ENCODE data around the gene SAYSD1.

DNA sequence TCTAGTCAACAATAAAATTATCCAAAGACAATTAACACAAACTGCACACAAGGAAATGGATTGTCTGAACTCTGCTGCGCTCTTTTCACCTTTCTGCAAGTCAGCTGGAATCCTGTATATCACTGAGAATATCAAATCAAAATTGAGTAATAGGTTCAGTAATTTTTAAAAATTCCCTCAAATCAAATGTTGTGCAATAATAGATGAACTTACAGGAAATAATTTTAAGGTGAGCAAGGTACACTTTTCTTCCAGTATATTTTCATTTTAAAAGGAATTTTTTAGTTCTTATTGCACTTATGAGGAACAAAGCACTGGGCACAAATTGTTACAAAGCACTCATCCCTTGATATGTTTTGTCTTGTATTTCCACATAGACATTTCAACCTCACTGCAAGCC, 1.2 kb downstream of the SAYSD1 start:
- TF ChIP-seq, protein P1, sequence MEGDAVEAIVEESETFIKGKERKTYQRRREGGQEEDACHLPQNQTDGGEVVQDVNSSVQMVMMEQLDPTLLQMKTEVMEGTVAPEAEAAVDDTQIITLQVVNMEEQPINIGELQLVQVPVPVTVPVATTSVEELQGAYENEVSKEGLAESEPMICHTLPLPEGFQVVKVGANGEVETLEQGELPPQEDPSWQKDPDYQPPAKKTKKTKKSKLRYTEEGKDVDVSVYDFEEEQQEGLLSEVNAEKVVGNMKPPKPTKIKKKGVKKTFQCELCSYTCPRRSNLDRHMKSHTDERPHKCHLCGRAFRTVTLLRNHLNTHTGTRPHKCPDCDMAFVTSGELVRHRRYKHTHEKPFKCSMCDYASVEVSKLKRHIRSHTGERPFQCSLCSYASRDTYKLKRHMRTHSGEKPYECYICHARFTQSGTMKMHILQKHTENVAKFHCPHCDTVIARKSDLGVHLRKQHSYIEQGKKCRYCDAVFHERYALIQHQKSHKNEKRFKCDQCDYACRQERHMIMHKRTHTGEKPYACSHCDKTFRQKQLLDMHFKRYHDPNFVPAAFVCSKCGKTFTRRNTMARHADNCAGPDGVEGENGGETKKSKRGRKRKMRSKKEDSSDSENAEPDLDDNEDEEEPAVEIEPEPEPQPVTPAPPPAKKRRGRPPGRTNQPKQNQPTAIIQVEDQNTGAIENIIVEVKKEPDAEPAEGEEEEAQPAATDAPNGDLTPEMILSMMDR (IDR thresholded peaks at IDR 0.05; ENCODE audit: poor library complexity): no peak
- no peak for TF ChIP-seq EZH2phosphoT487 (IDR thresholded peaks at IDR 0.05; ENCODE audit: low read depth, severe bottlenecking, unreplicated experiment)

Data from hepatocyte (in vitro differentiated cells).